HCT116 (cell line): ENCODE measurements around the gene URB1. TPM values are rescaled to one million over a fixed set of nuclear protein-coding genes. Genes with fewer than 3 reads are reported as not detected.
"Not testable (repeated sequence)": the region's sequence is repeated elsewhere in the genome, so short reads cannot be mapped to it uniquely, and the experiment has no call there.

ENCODE experiments used
- ATAC-seq: fragments of 200-7000 bp; cut with Tn5 transposase; 2 replicates; pipeline ENCODE4 v1.9.1; 2020; ENCODE audit warnings: mild to moderate bottlenecking, moderate library complexity
- BruUV-seq: library from RNA; stranded (reverse); fragments of 400-500 nt; replicated peaks from 2 replicates; lab custom pipeline; 2021; lab: Mats Ljungman, UMichigan
- CTCF ChIA-PET: fragments of 300-600 bp; sonication (Branson Sonifier 250); formaldehyde crosslinking; loops from one replicate; lab custom pipeline; 2021; ENCODE audit warnings: antibody characterized with exemption; lab: Charles Lee
- POLR2A ChIA-PET: fragments of 300-600, 350-600 bp; sonication (Branson Sonifier 250); formaldehyde crosslinking; loops from one replicate; lab custom pipeline; 2021; ENCODE audit warnings: antibody characterized with exemption; lab: Charles Lee
- RAD21 ChIA-PET, 2 experiments: fragments of 300-600 bp; sonication (Branson Sonifier 250); formaldehyde crosslinking; loops; one replicate each; lab custom pipeline; 2023; ENCODE audit warnings: low total read pairs in 2 of 2; ENCODE audit not compliant: uncharacterized antibody in 2 of 2, unreplicated experiment in 2 of 2, low non-redundant PET in 1 of 2; lab: Charles Lee
- DNase-seq: peaks from one replicate; pipeline ENCODE4 v3.0.0-alpha.2; 2010; ENCODE audit warnings: low read depth, low spot score
- H2AFZ ChIP-seq: fragments of 200-600 bp; shearing (Covaris generic), sonication (generic); 2 replicates; pipeline ENCODE4 v1.6.1; 2017; ENCODE audit warnings: low read depth, mixed run types, mixed read lengths, antibody characterized with exemption, low read length; ENCODE audit not compliant: poor library complexity, severe bottlenecking
- H3K27ac ChIP-seq: 2 replicates; pipeline ENCODE4 v1.5.1; 2012; ENCODE audit warnings: low read depth, low read length
- H3K27me3 ChIP-seq: fragments of 200-600 bp; sonication (generic); 2 replicates; pipeline ENCODE4 v1.6.1; 2016; ENCODE audit warnings: mixed run types, low read length, mixed read lengths; ENCODE audit not compliant: insufficient read depth
- H3K36me3 ChIP-seq, 2 experiments: fragments of 200-500 bp in 1 of 2; fragments of 200-600 bp in 1 of 2; sonication (Bioruptor generic) in 1 of 2; sonication (generic) in 1 of 2; 2 replicates each; pipeline versions ENCODE4 v1.5.1 to v1.6.1; 2014 to 2016; ENCODE audit warnings: low read length in 2 of 2, inconsistent platforms in 1 of 2, mixed read lengths in 1 of 2, mixed run types in 1 of 2; ENCODE audit not compliant: insufficient read depth in 2 of 2, control insufficient read depth in 1 of 2
- H3K4me1 ChIP-seq, 2 experiments: fragments of 200-600 bp in 1 of 2; sonication (generic) in 1 of 2; 2 replicates each; pipeline versions ENCODE4 v1.5.1 to v1.6.1; 2012 to 2017; ENCODE audit warnings: low read length in 2 of 2, inconsistent platforms in 1 of 2, mild to moderate bottlenecking in 1 of 2, mixed read lengths in 1 of 2, mixed run types in 1 of 2, moderate library complexity in 1 of 2; ENCODE audit not compliant: insufficient read depth in 2 of 2, control insufficient read depth in 1 of 2
- H3K4me2 ChIP-seq: fragments of 200-600 bp; sonication (generic); 2 replicates; pipeline ENCODE4 v1.6.1; 2017; ENCODE audit warnings: mixed run types, low read length, mixed read lengths
- H3K4me3 ChIP-seq, 2 experiments: fragments of 200-600 bp in 1 of 2; sonication (generic) in 1 of 2; replicated peaks in 1 of 2; 2 replicates each; pipeline ENCODE4 v1.5.1; 2011 to 2016; ENCODE audit warnings: low read length in 2 of 2, control low read depth in 1 of 2, low read depth in 1 of 2, mild to moderate bottlenecking in 1 of 2, mixed read lengths in 1 of 2, mixed run types in 1 of 2
- H3K79me2 ChIP-seq: fragments of 200-600 bp; sonication (generic); 2 replicates; pipeline ENCODE4 v1.6.1; 2017; ENCODE audit warnings: mild to moderate bottlenecking, mixed run types, low read length, moderate library complexity, mixed read lengths; ENCODE audit not compliant: insufficient read depth
- H3K9ac ChIP-seq: fragments of 200-600 bp; sonication (generic); 2 replicates; pipeline ENCODE4 v1.6.1; 2016; ENCODE audit warnings: low read length, mixed read lengths
- H3K9me2 ChIP-seq: fragments of 200-600 bp; sonication (generic), shearing (Covaris generic); 2 replicates; pipeline ENCODE4 v1.6.1; 2017; ENCODE audit warnings: mixed run types, mild to moderate bottlenecking, moderate library complexity; ENCODE audit not compliant: insufficient read depth
- H3K9me3 ChIP-seq, 2 experiments: fragments of 200-500 bp in 1 of 2; fragments of 200-600 bp in 1 of 2; sonication (Bioruptor generic) in 1 of 2; sonication (generic) in 1 of 2; 2 replicates each; pipeline ENCODE4 v1.6.1; 2014 to 2017; ENCODE audit warnings: low read length in 2 of 2, mixed read lengths in 2 of 2, inconsistent platforms in 1 of 2, low read depth in 1 of 2, mild to moderate bottlenecking in 1 of 2, mixed run types in 1 of 2, moderate library complexity in 1 of 2; ENCODE audit not compliant: control insufficient read depth in 1 of 2, insufficient read depth in 1 of 2
- H4K20me1 ChIP-seq: fragments of 200-600 bp; sonication (generic), shearing (Covaris generic); 2 replicates; pipeline ENCODE4 v1.6.1; 2017; ENCODE audit warnings: mixed run types, mild to moderate bottlenecking, moderate library complexity; ENCODE audit not compliant: insufficient read depth
- EZH2 ChIP-seq: fragments of 200-600 bp; sonication (generic); IDR thresholded peaks from 2 replicates; pipeline ENCODE4 v1.6.1; 2017; ENCODE audit warnings: antibody characterized with exemption, mixed run types
- FOSL1 ChIP-seq: IDR thresholded peaks from 2 replicates; pipeline ENCODE4 v1.6.1; 2012; ENCODE audit warnings: low read depth
- JUND ChIP-seq: IDR thresholded peaks from 2 replicates; pipeline ENCODE4 v1.6.1; 2012
- POLR2A ChIP-seq: IDR thresholded peaks from 2 replicates; pipeline ENCODE4 v1.7.0; 2011; ENCODE audit warnings: borderline replicate concordance; ENCODE audit not compliant: insufficient read depth, insufficient read length; ENCODE audit errors: extremely low read depth
- RAD21 ChIP-seq: IDR thresholded peaks from 2 replicates; pipeline ENCODE4 v1.6.1; 2012; ENCODE audit warnings: low read depth, mild to moderate bottlenecking
- intact Hi-C: fragments of 100-400 bp; cut with micrococcal nuclease; formaldehyde crosslinking; loops from 2 replicates; pipeline ENCODE4 v1.10.0; 2022
- total RNA-seq: library from RNA; stranded (reverse); gene quantifications from one replicate; pipeline ENCODE4 v1.2.1, GENCODE V29; 2021; ENCODE audit not compliant: unreplicated experiment

The URB1 gene
- total RNA-seq, 1 experiment from 2014 or later = 28.3 TPM

- Histone ChIP-seq H3K9ac (no peak overlapping the region), H3K4me1 (no peaks in the 10 kb centered on the region), H4K20me1 (peaks cover 3% of the 10 kb centered on the region; the same call in 1 of the 2 replicates), H3K27me3 (no peaks in the 10 kb centered on the region), H3K27ac (no peak overlapping the region), H3K36me3 (peaks cover 32 to 44% of the 10 kb centered on the region in 2 experiments; a peak in 3 of 4 replicates), H3K9me2 (no peaks in the 10 kb centered on the region), H3K79me2 (peaks cover 15% of the 10 kb centered on the region; the same call in 1 of the 2 replicates), H2AFZ (no peak overlapping the region), H3K9me3 (no peaks in the 10 kb centered on the region), H3K4me2 (no peak overlapping the region), H3K4me3 (no peak overlapping the region)
- ATAC-seq (no peak), DNase-seq (no peak)
- no TSS peak for BruUV-seq
- POLR2A ChIA-PET = no interaction called here
- TF ChIP-seq RAD21 (no peak), FOSL1 (no peak), JUND (no peak), EZH2 (no peak), POLR2A (no peak)
- CTCF ChIA-PET = no interaction called here
- RAD21 ChIA-PET = no interaction called here
- intact Hi-C loops = no loop called here
Observed at GRCh38 chr21:32311621-32312020, 81.2 kb downstream of the URB1 start.

- intact Hi-C loops, H3K4me1 ChIP-seq, DNase-seq, H3K27me3 ChIP-seq, RAD21 ChIA-PET, BruUV-seq, ATAC-seq, H3K4me2 ChIP-seq, H3K27ac ChIP-seq, H3K9ac ChIP-seq, H3K4me3 ChIP-seq, H2AFZ ChIP-seq, POLR2A ChIA-PET, H3K9me2 ChIP-seq, H3K9me3 ChIP-seq, H4K20me1 ChIP-seq, CTCF ChIA-PET: not testable (repeated sequence)
- peaks cover 12% of the 10 kb centered on the region; the same call in 1 of the 2 replicates for H3K79me2 ChIP-seq
- peaks cover 29 to 42% of the 10 kb centered on the region in 2 experiments; a peak in 3 of 4 replicates for H3K36me3 ChIP-seq
Observed at GRCh38 chr21:32310976-32311375, 81.8 kb downstream of the URB1 start.
